HL-60 (cell line): ENCODE results near the gene RET.

Source experiments
- DNase-seq, 2 experiments: peaks; one replicate each; pipeline ENCODE4 v3.0.0-alpha.2; 2010 to 2020; ENCODE audit warnings: low read depth in 1 of 2, low spot score in 1 of 2
- H3K27ac ChIP-seq: fragments of 250-450 bp; sonication (Bioruptor Pico); replicated peaks from 2 replicates; pipeline ENCODE4 v1.5.1; 2020; ENCODE audit warnings: mild to moderate bottlenecking, moderate library complexity
- H3K27me3 ChIP-seq: fragments of 250-450 bp; sonication (Bioruptor Pico); 2 replicates; pipeline ENCODE4 v1.5.1; 2021; ENCODE audit warnings: mild to moderate bottlenecking, moderate library complexity; ENCODE audit not compliant: insufficient read depth, poor library complexity, severe bottlenecking
- H3K4me3 ChIP-seq: replicated peaks from 2 replicates; pipeline ENCODE4 v1.5.1; 2011; ENCODE audit warnings: mild to moderate bottlenecking, control low read depth, low read length; ENCODE audit not compliant: insufficient read depth
- CTCF ChIP-seq: IDR thresholded peaks from one replicate; pipeline ENCODE4 v1.5.1; 2011; ENCODE audit warnings: low read length, control low read depth, inconsistent platforms; ENCODE audit not compliant: insufficient read depth
- GABPA ChIP-seq: IDR thresholded peaks from 2 replicates; pipeline ENCODE4 v1.6.1; 2012; ENCODE audit warnings: low read depth
- POLR2AphosphoS5 ChIP-seq: IDR thresholded peaks from 2 replicates; pipeline ENCODE4 v1.6.1; 2012; ENCODE audit warnings: low read depth
- REST ChIP-seq: IDR thresholded peaks from 2 replicates; pipeline ENCODE4 v1.6.1; 2012; ENCODE audit warnings: low read depth; ENCODE audit not compliant: insufficient replicate concordance
- SPI1 ChIP-seq: IDR thresholded peaks from 2 replicates; pipeline ENCODE4 v1.6.1; 2012; ENCODE audit warnings: low read depth, mild to moderate bottlenecking, borderline replicate concordance

Gene RET

GRCh38 chr10:43135064-43135463 is 58.2 kb downstream of the RET start:
- no peak for DNase-seq
- TF ChIP-seq GABPA (no peak), POLR2AphosphoS5 (no peak), SPI1 (no peak), REST (no peak), CTCF (no peak)
- no peak overlapping the region for H3K4me3 ChIP-seq
- H3K27ac ChIP-seq = no peak overlapping the region
- H3K27me3 ChIP-seq = no peaks in the 10 kb centered on the region

GRCh38 chr10:43135656-43136055 is 58.8 kb downstream of the RET start:
- Histone ChIP-seq H3K4me3 (no peak overlapping the region), H3K27me3 (no peaks in the 10 kb centered on the region), H3K27ac (no peak overlapping the region)
- no peak for DNase-seq
- TF ChIP-seq CTCF = no peak
- no peak for TF ChIP-seq SPI1
- no peak for TF ChIP-seq REST
- TF ChIP-seq GABPA = no peak
- no peak for TF ChIP-seq POLR2AphosphoS5

- DNase-seq = no peak
- Histone ChIP-seq H3K27me3 (no peaks in the 10 kb centered on the region), H3K4me3 (no peak overlapping the region), H3K27ac (no peak overlapping the region)
- TF ChIP-seq CTCF (no peak), SPI1 (no peak), REST (no peak), POLR2AphosphoS5 (no peak), GABPA (no peak)
Measured at GRCh38 chr10:43136432-43136831, 59.6 kb downstream of the RET start.
